ENCODE results near the gene KDM4D.

- no peak for TF ChIP-seq GABPA (IDR thresholded peaks at IDR 0.05; ENCODE audit: low read depth)
- no peak for TF ChIP-seq POLR2AphosphoS5 (IDR thresholded peaks at IDR 0.05; ENCODE audit: low read depth)
- TF ChIP-seq, protein P1, sequence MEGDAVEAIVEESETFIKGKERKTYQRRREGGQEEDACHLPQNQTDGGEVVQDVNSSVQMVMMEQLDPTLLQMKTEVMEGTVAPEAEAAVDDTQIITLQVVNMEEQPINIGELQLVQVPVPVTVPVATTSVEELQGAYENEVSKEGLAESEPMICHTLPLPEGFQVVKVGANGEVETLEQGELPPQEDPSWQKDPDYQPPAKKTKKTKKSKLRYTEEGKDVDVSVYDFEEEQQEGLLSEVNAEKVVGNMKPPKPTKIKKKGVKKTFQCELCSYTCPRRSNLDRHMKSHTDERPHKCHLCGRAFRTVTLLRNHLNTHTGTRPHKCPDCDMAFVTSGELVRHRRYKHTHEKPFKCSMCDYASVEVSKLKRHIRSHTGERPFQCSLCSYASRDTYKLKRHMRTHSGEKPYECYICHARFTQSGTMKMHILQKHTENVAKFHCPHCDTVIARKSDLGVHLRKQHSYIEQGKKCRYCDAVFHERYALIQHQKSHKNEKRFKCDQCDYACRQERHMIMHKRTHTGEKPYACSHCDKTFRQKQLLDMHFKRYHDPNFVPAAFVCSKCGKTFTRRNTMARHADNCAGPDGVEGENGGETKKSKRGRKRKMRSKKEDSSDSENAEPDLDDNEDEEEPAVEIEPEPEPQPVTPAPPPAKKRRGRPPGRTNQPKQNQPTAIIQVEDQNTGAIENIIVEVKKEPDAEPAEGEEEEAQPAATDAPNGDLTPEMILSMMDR (IDR thresholded peaks at IDR 0.05; ENCODE audit: insufficient read depth, low read length), result no peak
Measured at GRCh38 chr11:95024958-95025357, 51.4 kb downstream of the KDM4D start, which contains the start of gene KDM4E.

Data from HL-60 (cell line).